Esophagus muscularis mucosa (tissue), 4 donors: Measurements from ENCODE around the gene NUDT16L1. TPM values are rescaled to one million over a fixed set of nuclear protein-coding genes. Genes with fewer than 3 reads are reported as not detected.

ENCODE experiments used
- DNase-seq: peaks from one replicate; pipeline ENCODE4 v3.0.0-alpha.2; 2017; ENCODE audit errors: extremely low spot score
- H3K27ac ChIP-seq, 4 donors: fragments of 200-600 bp; sonication (generic); replicated peaks in 1 of 4; 1 replicate in 3 of 4; 2 replicates in 1 of 4; pipeline ENCODE4 v1.5.1; 2016 to 2019; ENCODE audit warnings: mild to moderate bottlenecking in 1 of 4
- H3K27me3 ChIP-seq, 4 donors: fragments of 200-600 bp; sonication (generic); one replicate each; pipeline versions ENCODE4 v1.5.1 to v1.6.0; 2016 to 2019
- H3K36me3 ChIP-seq, 4 donors: fragments of 200-600 bp; sonication (generic); one replicate each; pipeline ENCODE4 v1.5.1; 2016 to 2019
- H3K4me1 ChIP-seq, 4 donors: fragments of 200-600 bp; sonication (generic); one replicate each; pipeline ENCODE4 v1.5.1; 2016 to 2019
- H3K4me3 ChIP-seq, 4 donors: fragments of 200-600 bp; sonication (generic); 1 replicate in 2 of 4; 2 replicates in 2 of 4; pipeline ENCODE4 v1.5.1; 2016 to 2019; ENCODE audit warnings: mild to moderate bottlenecking in 4 of 4, moderate library complexity in 1 of 4
- H3K9me3 ChIP-seq, 4 donors: fragments of 200-600 bp; sonication (generic); 1 replicate in 3 of 4; 2 replicates in 1 of 4; pipeline ENCODE4 v1.5.1; 2016 to 2019
- CTCF ChIP-seq, 3 experiments: fragments of 200-600 bp in 2 of 3; fragments of 450-650 bp in 1 of 3; sonication (generic) in 2 of 3; IDR thresholded peaks; one replicate each; pipeline ENCODE4 v1.5.1; 2017 to 2019; ENCODE audit warnings: antibody characterized with exemption in 3 of 3, mild to moderate bottlenecking in 2 of 3, moderate library complexity in 1 of 3
- EP300 ChIP-seq: sonication (generic); formaldehyde crosslinking; IDR thresholded peaks from one replicate; pipeline ENCODE4 v1.6.1; 2017; ENCODE audit warnings: antibody characterized with exemption
- POLR2A ChIP-seq: fragments of 450-650 bp; IDR thresholded peaks from one replicate; pipeline ENCODE4 v1.6.1; 2017; ENCODE audit warnings: antibody characterized with exemption, moderate library complexity, mild to moderate bottlenecking, low read depth
- POLR2AphosphoS5 ChIP-seq, 2 donors: sonication (generic); formaldehyde crosslinking; IDR thresholded peaks; one replicate each; pipeline ENCODE4 v1.6.1; 2017; ENCODE audit warnings: antibody characterized with exemption in 2 of 2
- WGBS: methylation state at CpG from one replicate; pipeline ENCODE4 v1.1.5; 2018; 5-methylcytosine and 5-hydroxymethylcytosine counted together
- intact Hi-C: fragments of 100-400 bp; cut with DNase I; formaldehyde crosslinking; loops from one replicate; pipeline ENCODE4 v1.15.1; 2023
- total RNA-seq, 4 donors: library from RNA; depleted of rRNA; stranded (reverse); fragments of >200 nt; gene quantifications; one replicate each; pipeline versions ENCODE4 v1.1.0 to v1.2.1, GENCODE V29; 2016

Gene NUDT16L1
- total RNA-seq, 4 donors from 2014 or later, result 18.1 to 33.9 (median 24.6) TPM

GRCh38 chr16:4729876-4730275 lies 36.5 kb downstream of the NUDT16L1 start:
- intact Hi-C loops, result loop anchor here (5.0 to 10.0 kb wide), 2 partner anchors 72 to 225 kb away; partner anchors contain the start of genes ROGDI and SEC14L5
- Histone ChIP-seq H3K27me3 (peaks cover 0 to 3% (median 0%) of the 10 kb centered on the region in 4 donors), H3K36me3 (peaks cover 28 to 63% (median 51%) of the 10 kb centered on the region in 4 donors), H3K27ac (no peak overlapping the region), H3K4me1 (peaks cover 5 to 17% (median 11%) of the 10 kb centered on the region in 4 donors), H3K4me3 (no peak overlapping the region), H3K9me3 (no peaks in the 10 kb centered on the region)
- TF ChIP-seq CTCF (IDR thresholded peaks at IDR 0.05), result no peak
- TF ChIP-seq POLR2AphosphoS5 (IDR thresholded peaks at IDR 0.05), result no peak
- no peak for TF ChIP-seq EP300
- no peak for TF ChIP-seq POLR2A
- DNase-seq, result no peak
- 93% methylated on average over 12 of the region's 15 CpGs for WGBS

GRCh38 chr16:4733211-4733742 lies 39.9 kb downstream of the NUDT16L1 start:
- H3K27me3 ChIP-seq, result peaks cover 0 to 3% (median 0%) of the 10 kb centered on the region in 4 donors
- H3K9me3 ChIP-seq, result no peaks in the 10 kb centered on the region
- H3K27ac ChIP-seq, result peak overlapping the region; percentile 79 to 97 (median 88)
- DNase-seq, result no peak
- 34% methylated on average over 17 of the region's 17 CpGs for WGBS
- H3K4me3 ChIP-seq, result peak overlapping the region; percentile 82 to 99 (median 90)
- intact Hi-C loops, result loop anchor here (5.0 to 10.0 kb wide), 2 partner anchors 69 to 222 kb away; partner anchors contain the start of genes ROGDI and SEC14L5
- H3K36me3 ChIP-seq, result peaks cover 9 to 29% (median 25%) of the 10 kb centered on the region in 4 donors
- TF ChIP-seq CTCF (IDR thresholded peaks at IDR 0.05), result no peak
- TF ChIP-seq POLR2AphosphoS5 (IDR thresholded peaks at IDR 0.05), result no peak
- TF ChIP-seq EP300, result no peak
- TF ChIP-seq POLR2A, result no peak
- peaks cover 12 to 27% (median 19%) of the 10 kb centered on the region in 4 donors for H3K4me1 ChIP-seq

- peak overlapping the region; percentile 82 to 99 (median 90) for H3K4me3 ChIP-seq
- no peak for TF ChIP-seq CTCF (IDR thresholded peaks at IDR 0.05)
- no peak for TF ChIP-seq POLR2AphosphoS5 (IDR thresholded peaks at IDR 0.05)
- no peak for TF ChIP-seq POLR2A
- 0% methylated on average over 3 of the region's 19 CpGs for WGBS
- peaks cover 12 to 27% (median 19%) of the 10 kb centered on the region in 4 donors for H3K4me1 ChIP-seq
- DNase-seq, result no peak
- peaks cover 0 to 3% (median 0%) of the 10 kb centered on the region in 4 donors for H3K27me3 ChIP-seq
- H3K9me3 ChIP-seq, result no peaks in the 10 kb centered on the region
- H3K36me3 ChIP-seq, result peaks cover 7 to 24% (median 21%) of the 10 kb centered on the region in 4 donors
- H3K27ac ChIP-seq, result peak overlapping the region; percentile 79 to 97 (median 88)
- intact Hi-C loops, result loop anchor here (5.0 to 10.0 kb wide), 2 partner anchors 69 to 221 kb away; partner anchors contain the start of genes ROGDI and SEC14L5
Observed at GRCh38 chr16:4733747-4734062, 40.3 kb downstream of the NUDT16L1 start.

- peak within 1 kb of the TSS; percentile 79 to 97 (median 88) for H3K27ac ChIP-seq
- H3K27me3 ChIP-seq, result peaks cover 0 to 3% (median 0%) of the 10 kb centered on the region in 4 donors
- peaks cover 2 to 19% (median 16%) of the 10 kb centered on the region in 4 donors for H3K36me3 ChIP-seq
- H3K4me1 ChIP-seq, result peaks cover 12 to 27% (median 19%) of the 10 kb centered on the region in 4 donors
- TF ChIP-seq POLR2A, result no peak
- TF ChIP-seq CTCF (IDR thresholded peaks at IDR 0.05), result peak in 1 of 3 experiments; percentile 11
- TF ChIP-seq EP300, result no peak
- peak; percentile 69 to 93 for TF ChIP-seq POLR2AphosphoS5 (IDR thresholded peaks at IDR 0.05)
- no peaks in the 10 kb centered on the region for H3K9me3 ChIP-seq
- DNase-seq, result peak; percentile 98
- intact Hi-C loops, result loop anchor here (5.0 to 10.0 kb wide), 2 partner anchors 68 to 221 kb away; partner anchors contain the start of genes ROGDI and SEC14L5
- 0% methylated on average over 25 of the region's 70 CpGs for whole genome bisulfite sequencing
- H3K4me3 ChIP-seq, result peak within 1 kb of the TSS; percentile 82 to 99 (median 90)
Observed at GRCh38 chr16:4734063-4734729, 40.8 kb downstream of the NUDT16L1 start, which contains the start of the genes ANKS3 and DNAAF8. Gene ANKS3, minus strand, starts transcription at chr16:4734271. Its CDS starts 4,122 bp downstream, at chr16:4730149. Gene DNAAF8, plus strand, starts transcription at chr16:4734537. Its CDS starts 1,978 bp downstream, at chr16:4736515.
